H9 (cell line): ENCODE results near the gene COMMD4. TPM values are rescaled to one million over a fixed set of nuclear protein-coding genes. Genes with fewer than 3 reads are reported as not detected.
"Not testable (repeated sequence)": the region's sequence is repeated elsewhere in the genome, so short reads cannot be mapped to it uniquely, and the experiment has no call there.

Experiments used
- DNase-seq: peaks from one replicate; pipeline ENCODE4 v3.0.0-alpha.2; 2017
- H2AFZ ChIP-seq: one replicate; pipeline ENCODE4 v1.6.1; 2013; ENCODE audit warnings: mild to moderate bottlenecking, low read length, control low read depth, moderate library complexity
- H2AK5ac ChIP-seq: 2 replicates; pipeline ENCODE4 v1.6.1; 2013; ENCODE audit warnings: low read length, control low read depth, mixed read lengths; ENCODE audit not compliant: insufficient read length
- H2BK120ac ChIP-seq: one replicate; pipeline ENCODE4 v1.6.1; 2013; ENCODE audit warnings: low read depth, mild to moderate bottlenecking, low read length, control low read depth, inconsistent platforms; ENCODE audit not compliant: poor library complexity, severe bottlenecking
- H2BK12ac ChIP-seq: 2 replicates; pipeline ENCODE4 v1.6.1; 2013; ENCODE audit warnings: low read length, control low read depth, mixed read lengths, low read depth; ENCODE audit not compliant: insufficient read length
- H2BK15ac ChIP-seq: 2 replicates; pipeline ENCODE4 v1.6.1; 2013; ENCODE audit warnings: low read depth, low read length, control low read depth
- H2BK20ac ChIP-seq: one replicate; pipeline ENCODE4 v1.6.1; 2013; ENCODE audit warnings: low read depth, mild to moderate bottlenecking, low read length, control low read depth, inconsistent platforms; ENCODE audit not compliant: poor library complexity, severe bottlenecking
- H2BK5ac ChIP-seq: 2 replicates; pipeline ENCODE4 v1.6.1; 2013; ENCODE audit warnings: low read length, control low read depth, mixed read lengths; ENCODE audit not compliant: insufficient read length
- H3K14ac ChIP-seq: 2 replicates; pipeline ENCODE4 v1.6.1; 2013; ENCODE audit warnings: low read length, control low read depth; ENCODE audit not compliant: insufficient read depth
- H3K18ac ChIP-seq: 2 replicates; pipeline ENCODE4 v1.6.1; 2013; ENCODE audit warnings: low read depth, mild to moderate bottlenecking, mixed read lengths, low read length, control low read depth; ENCODE audit not compliant: insufficient read length
- H3K23ac ChIP-seq: 2 replicates; pipeline ENCODE4 v1.6.1; 2013; ENCODE audit warnings: low read length, control low read depth, mixed read lengths, low read depth; ENCODE audit not compliant: insufficient read length
- H3K23me2 ChIP-seq: 2 replicates; pipeline ENCODE4 v1.6.1; 2013; ENCODE audit warnings: low read depth, mild to moderate bottlenecking, mixed read lengths, low read length, control low read depth; ENCODE audit not compliant: insufficient read length, poor library complexity, severe bottlenecking
- H3K27ac ChIP-seq: 2 replicates; pipeline ENCODE4 v1.5.1; 2013; ENCODE audit warnings: low read length, control low read depth, mixed read lengths, low read depth; ENCODE audit not compliant: insufficient read length
- H3K27me3 ChIP-seq: 2 replicates; pipeline ENCODE4 v1.6.1; 2013; ENCODE audit warnings: low read length, control low read depth, inconsistent platforms; ENCODE audit not compliant: insufficient read depth
- H3K4ac ChIP-seq: 2 replicates; pipeline ENCODE4 v1.6.1; 2013; ENCODE audit warnings: low read depth, mild to moderate bottlenecking, control low read depth, inconsistent platforms, low read length, moderate library complexity
- H3K4me1 ChIP-seq: 2 replicates; pipeline ENCODE4 v1.6.1; 2013; ENCODE audit warnings: low read length, control low read depth, inconsistent platforms; ENCODE audit not compliant: insufficient read depth
- H3K4me2 ChIP-seq: 2 replicates; pipeline ENCODE4 v1.6.1; 2013; ENCODE audit warnings: low read length, control low read depth, mixed read lengths; ENCODE audit not compliant: insufficient read length, insufficient read depth
- H3K56ac ChIP-seq: 2 replicates; pipeline ENCODE4 v1.6.1; 2013; ENCODE audit warnings: low read depth, mild to moderate bottlenecking, mixed read lengths, low read length, control low read depth; ENCODE audit not compliant: insufficient read length
- H3K79me1 ChIP-seq: 2 replicates; pipeline ENCODE4 v1.6.1; 2013; ENCODE audit warnings: low read depth, mild to moderate bottlenecking, moderate library complexity, low read length, control low read depth, inconsistent platforms; ENCODE audit not compliant: insufficient read depth, poor library complexity, severe bottlenecking
- H3K79me2 ChIP-seq: 2 replicates; pipeline ENCODE4 v1.6.1; 2013; ENCODE audit warnings: low read length, control low read depth, inconsistent platforms; ENCODE audit not compliant: insufficient read depth
- H3K9ac ChIP-seq: 2 replicates; pipeline ENCODE4 v1.6.1; 2013; ENCODE audit warnings: low read length, control low read depth, mixed read lengths; ENCODE audit not compliant: insufficient read length; ENCODE audit errors: extremely low read depth
- H3K9me3 ChIP-seq: one replicate; pipeline ENCODE4 v1.6.1; 2013; ENCODE audit warnings: low read depth, low read length, inconsistent platforms; ENCODE audit not compliant: control insufficient read depth
- H3T11ph ChIP-seq: one replicate; pipeline ENCODE4 v1.6.1; 2013; ENCODE audit warnings: mild to moderate bottlenecking, low read length, control low read depth, inconsistent platforms
- H4K20me1 ChIP-seq: one replicate; pipeline ENCODE4 v1.6.1; 2013; ENCODE audit not compliant: control insufficient read depth, insufficient read length, insufficient read depth
- H4K5ac ChIP-seq: 2 replicates; pipeline ENCODE4 v1.6.1; 2013; ENCODE audit warnings: low read depth, mild to moderate bottlenecking, mixed read lengths, low read length, control low read depth; ENCODE audit not compliant: insufficient read length
- H4K8ac ChIP-seq: replicated peaks from 2 replicates; pipeline ENCODE4 v1.6.1; 2013; ENCODE audit warnings: low read length, control low read depth, mixed read lengths, low read depth; ENCODE audit not compliant: insufficient read length
- H4K91ac ChIP-seq: 2 replicates; pipeline ENCODE4 v1.6.1; 2013; ENCODE audit warnings: low read depth, mild to moderate bottlenecking, moderate library complexity, mixed read lengths, low read length, control low read depth; ENCODE audit not compliant: insufficient read length
- H3K27ac Mint-ChIP-seq, 3 experiments: 2 replicates in 2 of 3; 3 replicates in 1 of 3; pipeline ENCODE4 v1.8.0; 2020 to 2021; ENCODE audit warnings: mixed read lengths in 3 of 3, mild to moderate bottlenecking in 1 of 3, moderate library complexity in 1 of 3
- H3K27me3 Mint-ChIP-seq: 2 replicates; pipeline ENCODE4 v1.8.0; 2021; ENCODE audit warnings: low read depth, mild to moderate bottlenecking, moderate library complexity, mixed read lengths
- H3K36me3 Mint-ChIP-seq, 3 experiments: 2 replicates in 2 of 3; 3 replicates in 1 of 3; pipeline ENCODE4 v1.8.0; 2020 to 2021; ENCODE audit warnings: low read depth in 3 of 3, mixed read lengths in 3 of 3; ENCODE audit not compliant: insufficient read depth in 1 of 3
- H3K4me1 Mint-ChIP-seq, 2 experiments: 2 replicates each; pipeline ENCODE4 v1.8.0; 2020; ENCODE audit warnings: mixed read lengths in 2 of 2
- H3K4me3 Mint-ChIP-seq, 2 experiments: 2 replicates in 1 of 2; 3 replicates in 1 of 2; pipeline ENCODE4 v1.8.0; 2020 to 2021; ENCODE audit warnings: mild to moderate bottlenecking in 2 of 2, mixed read lengths in 2 of 2, moderate library complexity in 1 of 2
- H3K9me3 Mint-ChIP-seq, 2 experiments: 2 replicates in 1 of 2; 3 replicates in 1 of 2; pipeline ENCODE4 v1.8.0; 2020; ENCODE audit warnings: mild to moderate bottlenecking in 2 of 2, mixed read lengths in 2 of 2, moderate library complexity in 1 of 2
- WGBS: extraction: QIAGEN DNeasy Blood & Tissue Kit; methylation state at CpG from one replicate; pipeline ENCODE4 v1.1.7; 2013; ENCODE audit warnings: missing lambda C conversion rate, low lambda C conversion rate, mixed read lengths; ENCODE audit not compliant: insufficient read length; ENCODE audit errors: extremely low coverage; 5-methylcytosine and 5-hydroxymethylcytosine counted together
- total RNA-seq: library from RNA; stranded (reverse); gene quantifications from 2 replicates; pipeline ENCODE4 v1.2.1, GENCODE V29; 2021
- TF ChIP-seq, protein P1 (sequence below): fragments of 200-600 bp; sonication (generic); conservative IDR thresholded peaks from 3 replicates; pipeline ENCODE4 v1.8.0; 2021; ENCODE audit warnings: antibody characterized with exemption, mild to moderate bottlenecking

The COMMD4 gene
- total RNA-seq, 1 experiment from 2014 or later, result 146 TPM

- not testable (repeated sequence) for H2BK12ac ChIP-seq, DNase-seq, H2BK20ac ChIP-seq, H3K4me1 Mint-ChIP-seq, H4K5ac ChIP-seq, H2AFZ ChIP-seq, H3K9ac ChIP-seq, H3K18ac ChIP-seq, H2BK15ac ChIP-seq, H3K4me3 Mint-ChIP-seq, H3K27me3 Mint-ChIP-seq, H3K27ac ChIP-seq, H3K79me1 ChIP-seq, H4K8ac ChIP-seq, H3K9me3 Mint-ChIP-seq, H3K4ac ChIP-seq, H2BK5ac ChIP-seq, H3K4me1 ChIP-seq, H4K20me1 ChIP-seq, H4K91ac ChIP-seq, H2AK5ac ChIP-seq, H3K14ac ChIP-seq, H3K56ac ChIP-seq, H3K27me3 ChIP-seq, H3K79me2 ChIP-seq, H3K4me2 ChIP-seq, H3K9me3 ChIP-seq, H2BK120ac ChIP-seq, H3K36me3 Mint-ChIP-seq, H3T11ph ChIP-seq, H3K23me2 ChIP-seq, H3K23ac ChIP-seq
- peak overlapping the region in 1 of 3 experiments; percentile 79; a peak in 1 of 7 replicates for H3K27ac Mint-ChIP-seq
- WGBS, result no CpG with 5 or more reads among the region's 6 CpGs
- TF ChIP-seq, protein P1, sequence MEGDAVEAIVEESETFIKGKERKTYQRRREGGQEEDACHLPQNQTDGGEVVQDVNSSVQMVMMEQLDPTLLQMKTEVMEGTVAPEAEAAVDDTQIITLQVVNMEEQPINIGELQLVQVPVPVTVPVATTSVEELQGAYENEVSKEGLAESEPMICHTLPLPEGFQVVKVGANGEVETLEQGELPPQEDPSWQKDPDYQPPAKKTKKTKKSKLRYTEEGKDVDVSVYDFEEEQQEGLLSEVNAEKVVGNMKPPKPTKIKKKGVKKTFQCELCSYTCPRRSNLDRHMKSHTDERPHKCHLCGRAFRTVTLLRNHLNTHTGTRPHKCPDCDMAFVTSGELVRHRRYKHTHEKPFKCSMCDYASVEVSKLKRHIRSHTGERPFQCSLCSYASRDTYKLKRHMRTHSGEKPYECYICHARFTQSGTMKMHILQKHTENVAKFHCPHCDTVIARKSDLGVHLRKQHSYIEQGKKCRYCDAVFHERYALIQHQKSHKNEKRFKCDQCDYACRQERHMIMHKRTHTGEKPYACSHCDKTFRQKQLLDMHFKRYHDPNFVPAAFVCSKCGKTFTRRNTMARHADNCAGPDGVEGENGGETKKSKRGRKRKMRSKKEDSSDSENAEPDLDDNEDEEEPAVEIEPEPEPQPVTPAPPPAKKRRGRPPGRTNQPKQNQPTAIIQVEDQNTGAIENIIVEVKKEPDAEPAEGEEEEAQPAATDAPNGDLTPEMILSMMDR, result peak; percentile 67
These were observed 36.6 kb upstream of the COMMD4 start for GRCh38 chr15:75299311-75299688.

DNA sequence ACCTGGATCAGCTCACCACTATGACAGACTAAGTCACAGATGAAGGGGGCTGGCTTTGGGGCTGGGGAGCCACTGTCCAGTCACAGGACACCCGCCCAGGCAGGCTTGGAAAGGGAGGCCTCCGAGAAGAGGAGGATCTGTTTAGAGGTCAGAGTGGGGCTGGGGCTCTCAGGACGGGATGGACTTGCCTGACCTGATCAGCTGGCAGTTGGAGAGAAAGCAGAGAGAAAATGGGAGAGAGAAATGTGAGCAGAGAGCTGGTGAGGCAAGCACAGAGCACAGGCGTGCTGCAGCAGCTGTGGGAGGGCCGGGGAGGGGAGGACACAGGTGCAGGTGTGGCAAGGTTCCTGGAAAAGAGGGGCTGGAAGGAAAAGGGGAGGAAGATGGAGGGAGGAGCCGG lies 35.8 kb upstream of the COMMD4 start:
- not testable (repeated sequence) for DNase-seq, H3K4ac ChIP-seq

More for the DNA sequence above, 35.8 kb upstream of the COMMD4 start:
- not testable (repeated sequence) for H3K27me3 Mint-ChIP-seq, H3K23me2 ChIP-seq, H2BK20ac ChIP-seq, H3K4me1 ChIP-seq, H3K27me3 ChIP-seq, H3K14ac ChIP-seq, H3K9ac ChIP-seq, H3K9me3 ChIP-seq, H3T11ph ChIP-seq, H2AFZ ChIP-seq, H3K56ac ChIP-seq, H2AK5ac ChIP-seq, H4K91ac ChIP-seq, H3K4me1 Mint-ChIP-seq, H3K36me3 Mint-ChIP-seq, H2BK12ac ChIP-seq, H3K4me3 Mint-ChIP-seq, H4K5ac ChIP-seq, H2BK120ac ChIP-seq, H3K27ac ChIP-seq, H3K9me3 Mint-ChIP-seq, H2BK5ac ChIP-seq, H4K8ac ChIP-seq, H3K79me2 ChIP-seq, H3K23ac ChIP-seq, H2BK15ac ChIP-seq, H3K18ac ChIP-seq, H3K79me1 ChIP-seq, H4K20me1 ChIP-seq, H3K4me2 ChIP-seq
- H3K27ac Mint-ChIP-seq, result peak overlapping the region in 2 of 3 experiments; percentile 41 to 76; a peak in 2 of 7 replicates
- no CpG with 5 or more reads among the region's 6 CpGs for WGBS
